HepG2 (cell line): Measurements from ENCODE around the gene C2orf92. TPM values are rescaled to one million over a fixed set of nuclear protein-coding genes. Genes with fewer than 3 reads are reported as not detected.

Experiments used
- CHD4 ChIP-seq: fragments of 200-600 bp; sonication (generic); IDR thresholded peaks from 2 replicates; pipeline ENCODE4 v1.7.0; 2017; ENCODE audit warnings: mild to moderate bottlenecking, low read length, borderline replicate concordance
- FOXA3 ChIP-seq: IDR thresholded peaks from 2 replicates; pipeline ENCODE4 v1.6.1; 2016; ENCODE audit warnings: missing genetic modification reagents, missing compliant biosample characterization
- HNF4G ChIP-seq, 2 experiments: sonication (generic) in 1 of 2; formaldehyde crosslinking in 1 of 2; IDR thresholded peaks; 2 replicates each; pipeline versions ENCODE4 v1.4.0 to v1.6.1; 2011 to 2020; ENCODE audit warnings: borderline replicate concordance in 2 of 2, low read depth in 2 of 2, mild to moderate bottlenecking in 2 of 2, low read length in 1 of 2, missing genetic modification reagents in 1 of 2, moderate library complexity in 1 of 2
- KDM4B ChIP-seq: sonication (generic); formaldehyde crosslinking; IDR thresholded peaks from 2 replicates; pipeline ENCODE4 v1.4.0; 2020; ENCODE audit warnings: missing genetic modification reagents
- MLLT10 ChIP-seq: sonication (generic); formaldehyde crosslinking; IDR thresholded peaks from 2 replicates; pipeline ENCODE4 v1.4.0; 2020; ENCODE audit warnings: missing genetic modification reagents
- PHF20 ChIP-seq: sonication (generic); formaldehyde crosslinking; IDR thresholded peaks from 2 replicates; pipeline ENCODE4 v1.5.0; 2020; ENCODE audit warnings: mild to moderate bottlenecking, missing genetic modification reagents
- PTBP1 ChIP-seq: fragments of 200-400 bp; formaldehyde crosslinking; IDR thresholded peaks from 2 replicates; pipeline ENCODE4 v1.6.1; 2018; ENCODE audit warnings: low read length, low read depth; ENCODE audit not compliant: poor library complexity, severe bottlenecking
- RXRA ChIP-seq: sonication (generic); formaldehyde crosslinking; IDR thresholded peaks from 2 replicates; pipeline ENCODE4 v1.5.1; 2020; ENCODE audit warnings: missing genetic modification reagents
- SATB2 ChIP-seq: sonication (generic); formaldehyde crosslinking; IDR thresholded peaks from 2 replicates; pipeline ENCODE4 v1.5.0; 2020; ENCODE audit warnings: missing genetic modification reagents
- SRSF9 ChIP-seq: fragments of 200-400 bp; formaldehyde crosslinking; IDR thresholded peaks from 2 replicates; pipeline ENCODE4 v1.6.1; 2018; ENCODE audit warnings: borderline replicate concordance, mild to moderate bottlenecking, low read depth, low read length; ENCODE audit not compliant: insufficient read depth, poor library complexity, severe bottlenecking
- TEAD3 ChIP-seq: optimal IDR thresholded peaks from 2 replicates; pipeline ENCODE3; 2016; ENCODE audit warnings: borderline replicate concordance
- TFDP2 ChIP-seq: sonication (generic); formaldehyde crosslinking; IDR thresholded peaks from 2 replicates; pipeline ENCODE4 v1.4.0; 2020; ENCODE audit warnings: missing genetic modification reagents
- ZMYM2 ChIP-seq: sonication (generic); formaldehyde crosslinking; IDR thresholded peaks from 2 replicates; pipeline ENCODE4 v1.8.0; 2022; ENCODE audit warnings: mild to moderate bottlenecking, missing genetic modification reagents
- ZNF317 ChIP-seq: sonication (generic); formaldehyde crosslinking; IDR thresholded peaks from 2 replicates; pipeline ENCODE4 v1.5.0; 2020; ENCODE audit warnings: mild to moderate bottlenecking, missing genetic modification reagents
- ZNF431 ChIP-seq: sonication (generic); formaldehyde crosslinking; IDR thresholded peaks from 2 replicates; pipeline ENCODE4 v1.9.0; 2022; ENCODE audit warnings: missing genetic modification reagents, low read depth, mild to moderate bottlenecking, borderline replicate concordance
- ZNF563 ChIP-seq: sonication (generic); formaldehyde crosslinking; IDR thresholded peaks from 2 replicates; pipeline ENCODE4 v1.8.0; 2022; ENCODE audit warnings: mild to moderate bottlenecking, moderate library complexity, missing genetic modification reagents
- polyA plus RNA-seq, 8 experiments: library from polyadenylated mRNA; depleted of rRNA in 3 of 8; stranded (reverse) in 7 of 8; unstranded in 1 of 8; fragments of >200 nt; fragmentation: Illumina TruSeq in 4 of 8; extraction: Trizol in 4 of 8; gene quantifications; 2 replicates each; pipeline versions ENCODE4 v1.2.1 to v1.2.3, GENCODE V29; 2011 to 2016; ENCODE audit warnings: low read depth in 4 of 8, missing spikeins in 1 of 8, mixed read lengths in 1 of 8; ENCODE audit not compliant: insufficient read depth in 1 of 8
- total RNA-seq, 5 experiments: library from RNA; depleted of rRNA; stranded (reverse); fragments of >200 nt; fragmentation: Illumina TruSeq; extraction: Trizol; gene quantifications; 2 replicates each; pipeline ENCODE4 v1.2.3, GENCODE V29; 2016; ENCODE audit warnings: low read depth in 1 of 5
- TF ChIP-seq, protein P1 (sequence below): sonication (generic); formaldehyde crosslinking; IDR thresholded peaks from 2 replicates; pipeline ENCODE4 v1.4.0; 2020; ENCODE audit warnings: low read depth, mild to moderate bottlenecking, missing genetic modification reagents
- TF ChIP-seq, protein P2 (sequence below): IDR thresholded peaks from 2 replicates; pipeline ENCODE4 v1.6.1; 2012; ENCODE audit warnings: inconsistent platforms
- TF ChIP-seq, protein P3 (sequence below): sonication (generic); formaldehyde crosslinking; IDR thresholded peaks from 2 replicates; pipeline ENCODE4 v1.8.1; 2023; ENCODE audit warnings: missing genetic modification reagents, mild to moderate bottlenecking, borderline replicate concordance

C2orf92 gene
- total and polyA plus RNA-seq, 2 of the 13 experiments (the other 11 are each of a cell fraction or from before 2014, with no cell fraction given), result 4.9 to 5.0 TPM

DNA sequence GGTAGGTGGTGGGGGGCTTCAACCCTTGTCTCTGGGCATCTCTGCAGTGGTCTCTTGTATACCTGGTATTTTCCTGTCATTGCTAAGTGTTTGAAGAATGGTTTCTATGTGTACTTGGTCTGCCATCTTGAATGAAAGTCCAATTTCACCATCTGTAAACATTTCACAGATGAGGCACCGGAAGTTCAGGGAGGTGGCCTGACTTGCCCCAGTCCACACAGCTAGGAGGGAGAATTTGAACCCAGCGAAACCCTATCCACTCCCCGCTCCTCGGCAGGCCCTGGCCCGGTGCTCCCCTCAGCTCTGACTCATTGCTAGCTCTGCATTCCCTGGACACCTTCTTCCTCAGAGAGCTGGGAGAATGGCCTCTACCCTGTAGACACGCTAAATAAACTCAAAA is 74.4 kb downstream of the C2orf92 start (continued):
- TF ChIP-seq, protein P1, sequence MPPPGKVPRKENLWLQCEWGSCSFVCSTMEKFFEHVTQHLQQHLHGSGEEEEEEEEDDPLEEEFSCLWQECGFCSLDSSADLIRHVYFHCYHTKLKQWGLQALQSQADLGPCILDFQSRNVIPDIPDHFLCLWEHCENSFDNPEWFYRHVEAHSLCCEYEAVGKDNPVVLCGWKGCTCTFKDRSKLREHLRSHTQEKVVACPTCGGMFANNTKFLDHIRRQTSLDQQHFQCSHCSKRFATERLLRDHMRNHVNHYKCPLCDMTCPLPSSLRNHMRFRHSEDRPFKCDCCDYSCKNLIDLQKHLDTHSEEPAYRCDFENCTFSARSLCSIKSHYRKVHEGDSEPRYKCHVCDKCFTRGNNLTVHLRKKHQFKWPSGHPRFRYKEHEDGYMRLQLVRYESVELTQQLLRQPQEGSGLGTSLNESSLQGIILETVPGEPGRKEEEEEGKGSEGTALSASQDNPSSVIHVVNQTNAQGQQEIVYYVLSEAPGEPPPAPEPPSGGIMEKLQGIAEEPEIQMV (CRISPR knock-in tag), result no peak
- no peak for TF ChIP-seq ZNF431 (CRISPR knock-in tag)
- no peak for TF ChIP-seq KDM4B
- TF ChIP-seq, protein P2, sequence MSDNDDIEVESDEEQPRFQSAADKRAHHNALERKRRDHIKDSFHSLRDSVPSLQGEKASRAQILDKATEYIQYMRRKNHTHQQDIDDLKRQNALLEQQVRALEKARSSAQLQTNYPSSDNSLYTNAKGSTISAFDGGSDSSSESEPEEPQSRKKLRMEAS, result 0 out of 2 replicates have a peak, but pooled peaks have one; percentile 37
- TF ChIP-seq PTBP1, result no peak
- peak; percentile 45; the same call in 1 of the 2 replicates for TF ChIP-seq RXRA (CRISPR knock-in tag)
- no peak for TF ChIP-seq MLLT10 (CRISPR knock-in tag)
- TF ChIP-seq FOXA3 (CRISPR knock-in tag), result peak; percentile 36; the same call in 1 of the 2 replicates
- no peak for TF ChIP-seq ZNF317
- peak; percentile 31 for TF ChIP-seq TEAD3 (CRISPR knock-in tag)
- peak; percentile 19; the same call in 1 of the 2 replicates for TF ChIP-seq HNF4G (IDR thresholded peaks at IDR 0.05; ENCODE audit: borderline replicate concordance, low read depth, low read length)
- TF ChIP-seq HNF4G (CRISPR knock-in tag; IDR thresholded peaks at IDR 0.05; ENCODE audit: borderline replicate concordance, low read depth), result no peak
- TF ChIP-seq ZNF563 (CRISPR knock-in tag), result no peak
- TF ChIP-seq ZMYM2, result peak; percentile 44; the same call in 1 of the 2 replicates
- no peak for TF ChIP-seq SATB2 (CRISPR knock-in tag)
- TF ChIP-seq PHF20 (CRISPR knock-in tag), result no peak
- TF ChIP-seq CHD4, result no peak
- TF ChIP-seq TFDP2 (CRISPR knock-in tag), result 0 out of 2 replicates have a peak, but pooled peaks have one; percentile 35
- no peak for TF ChIP-seq SRSF9
- TF ChIP-seq, protein P3, sequence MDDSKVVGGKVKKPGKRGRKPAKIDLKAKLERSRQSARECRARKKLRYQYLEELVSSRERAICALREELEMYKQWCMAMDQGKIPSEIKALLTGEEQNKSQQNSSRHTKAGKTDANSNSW (CRISPR knock-in tag), result no peak
- TF ChIP-seq, all 625 proteins: peak for 38
